H9 (cell line): ENCODE results near the gene CD79A. TPM values are rescaled to one million over a fixed set of nuclear protein-coding genes. Genes with fewer than 3 reads are reported as not detected.
A peak's percentile ranks its signal among the peaks of the same experiment; 100 is the strongest.

Experiments
- DNase-seq: peaks from one replicate; pipeline ENCODE4 v3.0.0-alpha.2; 2017
- H2AFZ ChIP-seq: one replicate; pipeline ENCODE4 v1.6.1; 2013; ENCODE audit warnings: mild to moderate bottlenecking, low read length, control low read depth, moderate library complexity
- H2AK5ac ChIP-seq: 2 replicates; pipeline ENCODE4 v1.6.1; 2013; ENCODE audit warnings: low read length, control low read depth, mixed read lengths; ENCODE audit not compliant: insufficient read length
- H2BK120ac ChIP-seq: one replicate; pipeline ENCODE4 v1.6.1; 2013; ENCODE audit warnings: low read depth, mild to moderate bottlenecking, low read length, control low read depth, inconsistent platforms; ENCODE audit not compliant: poor library complexity, severe bottlenecking
- H2BK12ac ChIP-seq: 2 replicates; pipeline ENCODE4 v1.6.1; 2013; ENCODE audit warnings: low read length, control low read depth, mixed read lengths, low read depth; ENCODE audit not compliant: insufficient read length
- H2BK15ac ChIP-seq: 2 replicates; pipeline ENCODE4 v1.6.1; 2013; ENCODE audit warnings: low read depth, low read length, control low read depth
- H2BK20ac ChIP-seq: one replicate; pipeline ENCODE4 v1.6.1; 2013; ENCODE audit warnings: low read depth, mild to moderate bottlenecking, low read length, control low read depth, inconsistent platforms; ENCODE audit not compliant: poor library complexity, severe bottlenecking
- H2BK5ac ChIP-seq: 2 replicates; pipeline ENCODE4 v1.6.1; 2013; ENCODE audit warnings: low read length, control low read depth, mixed read lengths; ENCODE audit not compliant: insufficient read length
- H3K14ac ChIP-seq: 2 replicates; pipeline ENCODE4 v1.6.1; 2013; ENCODE audit warnings: low read length, control low read depth; ENCODE audit not compliant: insufficient read depth
- H3K18ac ChIP-seq: 2 replicates; pipeline ENCODE4 v1.6.1; 2013; ENCODE audit warnings: low read depth, mild to moderate bottlenecking, mixed read lengths, low read length, control low read depth; ENCODE audit not compliant: insufficient read length
- H3K23ac ChIP-seq: 2 replicates; pipeline ENCODE4 v1.6.1; 2013; ENCODE audit warnings: low read length, control low read depth, mixed read lengths, low read depth; ENCODE audit not compliant: insufficient read length
- H3K23me2 ChIP-seq: 2 replicates; pipeline ENCODE4 v1.6.1; 2013; ENCODE audit warnings: low read depth, mild to moderate bottlenecking, mixed read lengths, low read length, control low read depth; ENCODE audit not compliant: insufficient read length, poor library complexity, severe bottlenecking
- H3K27ac ChIP-seq: 2 replicates; pipeline ENCODE4 v1.5.1; 2013; ENCODE audit warnings: low read length, control low read depth, mixed read lengths, low read depth; ENCODE audit not compliant: insufficient read length
- H3K27me3 ChIP-seq: 2 replicates; pipeline ENCODE4 v1.6.1; 2013; ENCODE audit warnings: low read length, control low read depth, inconsistent platforms; ENCODE audit not compliant: insufficient read depth
- H3K4ac ChIP-seq: 2 replicates; pipeline ENCODE4 v1.6.1; 2013; ENCODE audit warnings: low read depth, mild to moderate bottlenecking, control low read depth, inconsistent platforms, low read length, moderate library complexity
- H3K4me1 ChIP-seq: 2 replicates; pipeline ENCODE4 v1.6.1; 2013; ENCODE audit warnings: low read length, control low read depth, inconsistent platforms; ENCODE audit not compliant: insufficient read depth
- H3K4me2 ChIP-seq: 2 replicates; pipeline ENCODE4 v1.6.1; 2013; ENCODE audit warnings: low read length, control low read depth, mixed read lengths; ENCODE audit not compliant: insufficient read length, insufficient read depth
- H3K56ac ChIP-seq: 2 replicates; pipeline ENCODE4 v1.6.1; 2013; ENCODE audit warnings: low read depth, mild to moderate bottlenecking, mixed read lengths, low read length, control low read depth; ENCODE audit not compliant: insufficient read length
- H3K79me1 ChIP-seq: 2 replicates; pipeline ENCODE4 v1.6.1; 2013; ENCODE audit warnings: low read depth, mild to moderate bottlenecking, moderate library complexity, low read length, control low read depth, inconsistent platforms; ENCODE audit not compliant: insufficient read depth, poor library complexity, severe bottlenecking
- H3K79me2 ChIP-seq: 2 replicates; pipeline ENCODE4 v1.6.1; 2013; ENCODE audit warnings: low read length, control low read depth, inconsistent platforms; ENCODE audit not compliant: insufficient read depth
- H3K9ac ChIP-seq: 2 replicates; pipeline ENCODE4 v1.6.1; 2013; ENCODE audit warnings: low read length, control low read depth, mixed read lengths; ENCODE audit not compliant: insufficient read length; ENCODE audit errors: extremely low read depth
- H3K9me3 ChIP-seq: one replicate; pipeline ENCODE4 v1.6.1; 2013; ENCODE audit warnings: low read depth, low read length, inconsistent platforms; ENCODE audit not compliant: control insufficient read depth
- H3T11ph ChIP-seq: one replicate; pipeline ENCODE4 v1.6.1; 2013; ENCODE audit warnings: mild to moderate bottlenecking, low read length, control low read depth, inconsistent platforms
- H4K20me1 ChIP-seq: one replicate; pipeline ENCODE4 v1.6.1; 2013; ENCODE audit not compliant: control insufficient read depth, insufficient read length, insufficient read depth
- H4K5ac ChIP-seq: 2 replicates; pipeline ENCODE4 v1.6.1; 2013; ENCODE audit warnings: low read depth, mild to moderate bottlenecking, mixed read lengths, low read length, control low read depth; ENCODE audit not compliant: insufficient read length
- H4K8ac ChIP-seq: replicated peaks from 2 replicates; pipeline ENCODE4 v1.6.1; 2013; ENCODE audit warnings: low read length, control low read depth, mixed read lengths, low read depth; ENCODE audit not compliant: insufficient read length
- H4K91ac ChIP-seq: 2 replicates; pipeline ENCODE4 v1.6.1; 2013; ENCODE audit warnings: low read depth, mild to moderate bottlenecking, moderate library complexity, mixed read lengths, low read length, control low read depth; ENCODE audit not compliant: insufficient read length
- H3K27ac Mint-ChIP-seq, 3 experiments: 2 replicates in 2 of 3; 3 replicates in 1 of 3; pipeline ENCODE4 v1.8.0; 2020 to 2021; ENCODE audit warnings: mixed read lengths in 3 of 3, mild to moderate bottlenecking in 1 of 3, moderate library complexity in 1 of 3
- H3K27me3 Mint-ChIP-seq: 2 replicates; pipeline ENCODE4 v1.8.0; 2021; ENCODE audit warnings: low read depth, mild to moderate bottlenecking, moderate library complexity, mixed read lengths
- H3K36me3 Mint-ChIP-seq, 3 experiments: 2 replicates in 2 of 3; 3 replicates in 1 of 3; pipeline ENCODE4 v1.8.0; 2020 to 2021; ENCODE audit warnings: low read depth in 3 of 3, mixed read lengths in 3 of 3; ENCODE audit not compliant: insufficient read depth in 1 of 3
- H3K4me1 Mint-ChIP-seq, 2 experiments: 2 replicates each; pipeline ENCODE4 v1.8.0; 2020; ENCODE audit warnings: mixed read lengths in 2 of 2
- H3K4me3 Mint-ChIP-seq, 2 experiments: 2 replicates in 1 of 2; 3 replicates in 1 of 2; pipeline ENCODE4 v1.8.0; 2020 to 2021; ENCODE audit warnings: mild to moderate bottlenecking in 2 of 2, mixed read lengths in 2 of 2, moderate library complexity in 1 of 2
- H3K9me3 Mint-ChIP-seq, 2 experiments: 2 replicates in 1 of 2; 3 replicates in 1 of 2; pipeline ENCODE4 v1.8.0; 2020; ENCODE audit warnings: mild to moderate bottlenecking in 2 of 2, mixed read lengths in 2 of 2, moderate library complexity in 1 of 2
- CTCF ChIP-seq: fragments of 200-600 bp; sonication (generic); conservative IDR thresholded peaks from 3 replicates; pipeline ENCODE4 v1.8.0; 2021; ENCODE audit warnings: antibody characterized with exemption, mild to moderate bottlenecking
- WGBS: extraction: QIAGEN DNeasy Blood & Tissue Kit; methylation state at CpG from one replicate; pipeline ENCODE4 v1.1.7; 2013; ENCODE audit warnings: missing lambda C conversion rate, low lambda C conversion rate, mixed read lengths; ENCODE audit not compliant: insufficient read length; ENCODE audit errors: extremely low coverage; 5-methylcytosine and 5-hydroxymethylcytosine counted together
- total RNA-seq: library from RNA; stranded (reverse); gene quantifications from 2 replicates; pipeline ENCODE4 v1.2.1, GENCODE V29; 2021

The CD79A gene
- total RNA-seq, 1 experiment from 2014 or later: 0.22 TPM

- H2AFZ ChIP-seq: no peak overlapping the region
- H3K79me1 ChIP-seq: no peaks in the 10 kb centered on the region
- H3K4ac ChIP-seq: no peak overlapping the region
- no peak overlapping the region for H3K9ac ChIP-seq
- H2BK15ac ChIP-seq: no peak overlapping the region
- H4K20me1 ChIP-seq: no peaks in the 10 kb centered on the region
- no peak overlapping the region for H3T11ph ChIP-seq
- H3K27me3 Mint-ChIP-seq: peaks cover 1% of the 10 kb centered on the region
- no peaks in the 10 kb centered on the region for H3K4me1 ChIP-seq
- H3K9me3 ChIP-seq: no peaks in the 10 kb centered on the region
- H3K23ac ChIP-seq: no peak overlapping the region
- WGBS: no CpG with 5 or more reads among the region's 51 CpGs
- no peak overlapping the region for H2BK120ac ChIP-seq
- no peak for DNase-seq
- H3K79me2 ChIP-seq: no peaks in the 10 kb centered on the region
- H3K18ac ChIP-seq: no peak overlapping the region
- peaks cover 71% of the 10 kb centered on the region for H3K27me3 ChIP-seq
- no peak overlapping the region for H3K27ac Mint-ChIP-seq
- H2AK5ac ChIP-seq: no peak overlapping the region
- no peak overlapping the region for H3K14ac ChIP-seq
- no peaks in the 10 kb centered on the region for H3K36me3 Mint-ChIP-seq
- H3K56ac ChIP-seq: no peak overlapping the region
- peaks cover 5% of the 10 kb centered on the region for H3K23me2 ChIP-seq
- peaks cover 6 to 15% of the 10 kb centered on the region in 2 experiments; a peak in 3 of 4 replicates for H3K4me1 Mint-ChIP-seq
- H4K91ac ChIP-seq: no peak overlapping the region
- peaks cover 0 to 2% of the 10 kb centered on the region in 2 experiments; a peak in 1 of 5 replicates for H3K9me3 Mint-ChIP-seq
- no peak overlapping the region for H2BK12ac ChIP-seq
- TF ChIP-seq CTCF: no peak
- H3K4me3 Mint-ChIP-seq: peak overlapping the region; percentile 19 to 76; a peak in 4 of 5 replicates
- no peak overlapping the region for H2BK5ac ChIP-seq
- peak overlapping the region; percentile 48 for H3K4me2 ChIP-seq
- no peak overlapping the region for H3K27ac ChIP-seq
- no peak overlapping the region for H4K5ac ChIP-seq
- H4K8ac ChIP-seq: no peak overlapping the region
- H2BK20ac ChIP-seq: no peak overlapping the region
Observed at GRCh38 chr19:41912899-41913537, 35.9 kb downstream of the CD79A start.
